HG03103 (cell line): ENCODE data around the gene SDE2.
"Not testable (repeated sequence)": the region's sequence is repeated elsewhere in the genome, so short reads cannot be mapped to it uniquely, and the experiment has no call there.

ENCODE experiments used
- ATAC-seq: cut with Tn5 transposase; IDR thresholded peaks from one replicate; pipeline ENCODE4 v1.9.1; 2021; ENCODE audit warnings: low read depth; ENCODE audit not compliant: unreplicated experiment

SDE2 gene

GRCh38 chr1:225979421-225979820, 19.7 kb downstream of the SDE2 start:
- no peak for ATAC-seq

- no peak for ATAC-seq
These were observed 21.0 kb downstream of the SDE2 start for GRCh38 chr1:225977937-225978748.

- not testable (repeated sequence) for ATAC-seq
These were observed 24.0 kb downstream of the SDE2 start for GRCh38 chr1:225975146-225975545.

GRCh38 chr1:225974454-225974853, 24.7 kb downstream of the SDE2 start:
- ATAC-seq = no peak

- no peak for ATAC-seq
These were observed 26.0 kb downstream of the SDE2 start for GRCh38 chr1:225973158-225973557.

GRCh38 chr1:225972344-225973152, 26.6 kb downstream of the SDE2 start:
- no peak for ATAC-seq

- ATAC-seq = not testable (repeated sequence)
These were observed 28.5 kb downstream of the SDE2 start for GRCh38 chr1:225970592-225971157.

- ATAC-seq = not testable (repeated sequence)
These were observed 29.4 kb downstream of the SDE2 start for GRCh38 chr1:225969751-225970150.

GRCh38 chr1:225965231-225965630, 33.9 kb downstream of the SDE2 start:
- no peak for ATAC-seq

- ATAC-seq = no peak
These were observed 35.2 kb downstream of the SDE2 start for GRCh38 chr1:225963735-225964530.

- ATAC-seq = peak; percentile 67
These were observed 36.6 kb downstream of the SDE2 start for GRCh38 chr1:225962440-225962975.

- ATAC-seq = no peak
These were observed 37.3 kb downstream of the SDE2 start for GRCh38 chr1:225961659-225962439.

- no peak for ATAC-seq
These were observed 41.1 kb downstream of the SDE2 start for GRCh38 chr1:225958041-225958440.

GRCh38 chr1:225954753-225955152, 44.4 kb downstream of the SDE2 start:
- ATAC-seq = no peak

- no peak for ATAC-seq
These were observed 45.8 kb downstream of the SDE2 start for GRCh38 chr1:225953315-225953714.

GRCh38 chr1:225950905-225951497, 48.1 kb downstream of the SDE2 start:
- no peak for ATAC-seq

GRCh38 chr1:225949041-225949440, 50.1 kb downstream of the SDE2 start:
- ATAC-seq = no peak

GRCh38 chr1:225946803-225947202, 52.3 kb downstream of the SDE2 start:
- no peak for ATAC-seq

GRCh38 chr1:225946082-225946620, 53.0 kb downstream of the SDE2 start:
- ATAC-seq = no peak
